ENCODE data around the gene THEMIS2.

- TF ChIP-seq CTCF (IDR thresholded peaks at IDR 0.05): no peak
- no peak for TF ChIP-seq POLR2A (IDR thresholded peaks at IDR 0.05)
These were observed 7.2 kb downstream of the THEMIS2 start for GRCh38 chr1:27879374-27880082.

Data from right lobe of liver (tissue), 4 donors.